OCI-LY3 (cell line): ENCODE data around the gene NAP1L1.

ENCODE experiments used
- CTCF ChIP-seq: fragments of 200-600, 300-600 bp; sonication (generic); IDR thresholded peaks from 2 replicates; pipeline ENCODE4 v1.5.1; 2014; ENCODE audit warnings: antibody characterized with exemption, low read length, low read depth
- EZH2phosphoT487 ChIP-seq: fragments of 200-600 bp; shearing (Covaris generic); IDR thresholded peaks from 2 replicates; pipeline ENCODE4 v1.6.1; 2018; ENCODE audit warnings: antibody characterized with exemption, mixed run types, low read depth

- TF ChIP-seq CTCF: no peak
- TF ChIP-seq EZH2phosphoT487: no peak
These were observed 54.5 kb downstream of the NAP1L1 start for GRCh38 chr12:76029982-76030340.
